OCI-M2 (cell line): ENCODE measurements around the gene SMIM3.

Experiments
- DNase-seq: peaks from one replicate; lab custom pipeline; 2025; ENCODE audit not compliant: unreplicated experiment; lab: John Stamatoyannopoulos, UW

SMIM3 gene

GRCh38 chr5:150765011-150765798, 13.4 kb upstream of the SMIM3 start:
- no peak for DNase-seq

DNA sequence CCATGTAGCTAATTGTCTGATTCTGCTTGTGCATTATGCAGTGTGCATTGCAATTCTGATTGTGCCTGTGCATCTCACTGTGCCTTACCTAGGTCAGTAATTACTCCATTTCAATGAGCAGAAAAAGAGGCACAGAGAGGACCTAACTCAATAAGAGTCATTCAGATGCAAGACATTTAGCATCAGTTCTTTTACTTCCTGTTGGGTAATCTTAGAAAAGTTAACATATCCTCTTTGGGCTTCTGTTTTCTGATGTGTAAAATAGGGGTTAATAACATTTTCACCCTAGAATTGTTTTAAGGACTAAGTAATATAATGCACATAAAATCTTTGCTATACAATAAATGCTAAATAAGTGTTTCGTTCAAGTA, 12.8 kb upstream of the SMIM3 start:
- no peak for DNase-seq

GRCh38 chr5:150766251-150766650, 12.3 kb upstream of the SMIM3 start:
- no peak for DNase-seq

- DNase-seq, result no peak
These were observed 7.3 kb upstream of the SMIM3 start for GRCh38 chr5:150771034-150771795.

DNA sequence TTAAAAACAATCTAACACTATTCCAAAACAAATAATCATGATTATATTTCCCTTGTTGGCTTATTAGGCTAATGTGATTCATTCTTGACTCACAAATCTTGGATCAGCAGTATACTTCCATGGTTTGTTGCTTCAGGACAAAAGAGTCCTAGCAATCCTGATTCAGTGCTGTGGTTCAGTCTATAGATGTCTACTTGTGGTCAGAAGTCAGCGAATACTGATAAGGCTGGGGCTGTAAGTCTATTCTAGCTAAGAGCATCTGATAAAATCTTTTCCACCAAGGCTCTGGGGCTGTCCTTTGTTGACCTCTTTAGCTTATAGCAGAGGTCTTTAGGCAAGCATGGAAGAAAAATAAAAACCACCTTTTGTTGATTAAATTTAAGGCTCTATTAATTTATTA, 4.4 kb upstream of the SMIM3 start:
- DNase-seq, result no peak

DNA sequence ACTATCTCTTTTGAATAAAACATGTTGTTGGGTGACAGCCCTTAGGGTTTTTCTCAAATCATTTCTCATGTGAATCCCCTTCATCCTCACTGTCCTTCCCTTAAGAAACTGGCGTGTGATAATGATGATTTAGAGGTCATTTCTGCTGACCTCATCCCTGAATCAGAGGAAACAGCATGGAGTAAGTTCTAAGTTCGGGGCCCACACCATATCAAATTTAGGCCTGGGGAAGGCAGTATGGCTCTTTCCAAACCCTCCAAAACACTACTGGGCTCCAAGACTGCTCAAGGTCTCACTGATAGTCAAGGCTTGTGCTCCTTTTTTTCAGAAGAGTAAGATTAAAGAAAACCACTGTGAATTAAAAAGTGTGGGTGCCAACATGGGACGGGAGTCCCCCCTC, 872 bp upstream of the SMIM3 start:
- no peak for DNase-seq

DNA sequence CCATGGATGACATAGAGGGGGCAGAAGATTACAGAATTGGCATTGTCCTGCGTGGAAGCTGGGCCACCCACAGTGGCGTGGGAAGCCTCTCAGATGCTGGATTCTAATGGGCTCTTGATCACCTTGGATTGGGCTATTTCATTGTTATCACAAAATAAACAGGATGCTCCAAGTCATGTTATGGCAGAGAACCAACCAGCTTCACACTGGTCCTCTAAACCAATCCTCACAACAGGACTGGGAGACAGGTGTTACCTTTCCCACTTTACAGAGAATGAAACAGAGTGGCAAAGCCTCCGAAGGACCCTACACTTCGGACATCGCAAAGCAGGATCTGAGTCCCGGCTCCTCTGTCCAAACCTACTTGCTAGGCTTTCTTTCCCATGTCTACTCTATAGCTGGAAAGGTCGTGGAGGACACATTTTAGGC, 455 bp upstream of the SMIM3 start:
- DNase-seq, result no peak

GRCh38 chr5:150779397-150780186, 1.0 kb downstream of the SMIM3 start:
- no peak for DNase-seq

- DNase-seq, result no peak
These were observed 1.7 kb downstream of the SMIM3 start for GRCh38 chr5:150780187-150780692.

GRCh38 chr5:150780816-150781221, 2.3 kb downstream of the SMIM3 start:
- DNase-seq, result no peak

DNA sequence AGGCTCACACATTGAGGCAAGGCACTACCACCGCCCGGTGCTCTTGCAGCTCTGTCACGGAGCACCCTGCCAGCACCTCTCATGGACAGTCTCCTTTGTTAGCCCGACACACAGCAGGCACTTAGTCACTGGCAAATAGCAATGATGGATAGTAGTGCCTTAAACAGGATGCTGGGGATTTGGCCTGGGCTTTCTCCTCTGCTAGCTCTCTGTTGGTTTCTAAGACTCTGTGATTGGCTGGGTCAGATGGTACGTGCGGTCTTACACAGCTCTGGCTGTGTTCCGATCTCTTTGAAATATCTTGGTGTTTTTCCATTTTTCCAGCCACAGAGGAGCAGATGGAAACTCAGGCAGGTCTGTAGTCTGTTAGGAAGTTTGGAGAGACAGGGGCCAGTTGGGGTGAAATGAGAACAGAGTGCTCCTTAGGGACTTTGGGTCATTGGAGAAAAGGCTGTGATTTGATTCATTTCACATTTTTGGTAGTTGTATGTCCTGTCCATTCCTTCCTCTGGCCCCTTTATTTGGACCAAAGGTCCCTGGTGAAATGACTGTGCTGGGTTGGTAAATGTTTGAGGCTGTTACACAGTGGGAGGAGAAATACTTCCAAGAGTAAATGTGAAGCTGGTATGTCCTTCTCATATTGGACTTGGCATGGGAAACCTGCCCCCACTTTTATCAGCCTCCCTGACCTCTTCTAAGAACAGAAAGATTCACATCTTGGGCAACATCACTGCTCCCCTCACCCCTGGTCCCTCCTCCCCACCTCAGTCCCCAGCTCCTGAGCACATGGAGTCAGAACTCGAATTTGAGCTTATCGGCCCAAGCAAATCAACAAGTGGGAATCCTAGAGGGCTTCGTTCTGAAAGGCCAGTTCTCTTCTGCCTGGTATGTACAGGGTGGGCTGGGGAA, 3.4 kb downstream of the SMIM3 start:
- DNase-seq, result no peak

- no peak for DNase-seq
These were observed 4.3 kb downstream of the SMIM3 start for GRCh38 chr5:150782850-150783249.

GRCh38 chr5:150783422-150783928, 4.9 kb downstream of the SMIM3 start:
- no peak for DNase-seq

DNA sequence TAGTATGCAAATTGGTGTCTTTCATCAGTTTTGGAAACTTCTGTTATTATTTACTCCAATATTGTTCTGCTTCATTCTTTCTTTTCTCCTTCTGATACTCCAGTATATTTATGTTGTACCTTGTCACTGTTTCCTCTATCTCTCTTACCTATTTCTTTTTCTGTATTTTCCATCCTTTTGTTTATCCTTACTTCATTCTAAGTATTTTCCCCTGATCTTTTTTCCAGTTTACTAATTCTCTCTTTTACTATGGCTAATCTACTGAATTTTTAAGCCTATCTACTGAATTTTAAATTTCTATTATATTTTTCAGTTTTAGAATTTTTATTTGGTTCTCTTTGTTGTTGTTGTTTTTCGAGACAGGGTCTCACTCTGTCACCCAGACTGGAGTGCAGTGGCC, 7.4 kb downstream of the SMIM3 start:
- no peak for DNase-seq

- DNase-seq, result no peak
These were observed 8.3 kb downstream of the SMIM3 start for GRCh38 chr5:150786876-150787275.

GRCh38 chr5:150787656-150788055, 9.1 kb downstream of the SMIM3 start:
- no peak for DNase-seq

DNA sequence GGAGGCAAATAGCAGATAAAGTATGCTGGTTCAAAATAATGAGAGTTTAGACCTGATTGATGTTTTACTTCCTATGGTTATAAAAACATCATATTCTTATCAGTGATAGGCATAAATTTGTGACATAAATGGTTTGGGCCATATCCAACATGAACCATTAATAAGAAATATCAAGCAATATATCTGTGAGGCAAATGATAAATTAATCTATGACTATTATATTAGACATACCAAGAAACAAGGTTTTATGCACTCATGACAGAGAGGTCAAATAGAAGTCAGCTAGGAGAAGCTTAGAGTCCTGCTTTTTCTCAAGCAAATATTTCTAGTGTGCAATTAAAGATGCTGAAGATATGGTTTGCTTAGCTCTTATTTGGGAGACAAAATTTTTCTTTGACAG, 10.4 kb downstream of the SMIM3 start:
- no peak for DNase-seq

DNA sequence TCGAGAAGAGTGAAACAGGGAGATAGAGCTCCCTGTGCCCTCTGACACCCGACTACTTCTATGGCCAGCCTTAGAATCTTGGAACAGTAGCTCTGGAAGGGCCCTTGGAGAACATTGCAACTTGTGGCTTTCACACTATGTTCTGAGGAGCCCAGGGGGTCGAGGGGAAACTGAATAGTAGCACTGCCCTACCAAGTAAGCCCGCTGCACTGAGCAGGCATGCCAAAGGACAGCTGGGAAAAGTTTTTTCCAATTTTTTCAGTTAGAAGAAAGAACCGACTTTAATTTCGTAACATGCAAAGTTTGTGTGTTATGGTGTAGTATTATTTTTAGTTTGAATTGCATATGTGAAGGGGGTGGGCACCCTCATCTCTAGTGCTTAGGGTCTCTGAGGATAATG, 10.9 kb downstream of the SMIM3 start:
- no peak for DNase-seq

DNA sequence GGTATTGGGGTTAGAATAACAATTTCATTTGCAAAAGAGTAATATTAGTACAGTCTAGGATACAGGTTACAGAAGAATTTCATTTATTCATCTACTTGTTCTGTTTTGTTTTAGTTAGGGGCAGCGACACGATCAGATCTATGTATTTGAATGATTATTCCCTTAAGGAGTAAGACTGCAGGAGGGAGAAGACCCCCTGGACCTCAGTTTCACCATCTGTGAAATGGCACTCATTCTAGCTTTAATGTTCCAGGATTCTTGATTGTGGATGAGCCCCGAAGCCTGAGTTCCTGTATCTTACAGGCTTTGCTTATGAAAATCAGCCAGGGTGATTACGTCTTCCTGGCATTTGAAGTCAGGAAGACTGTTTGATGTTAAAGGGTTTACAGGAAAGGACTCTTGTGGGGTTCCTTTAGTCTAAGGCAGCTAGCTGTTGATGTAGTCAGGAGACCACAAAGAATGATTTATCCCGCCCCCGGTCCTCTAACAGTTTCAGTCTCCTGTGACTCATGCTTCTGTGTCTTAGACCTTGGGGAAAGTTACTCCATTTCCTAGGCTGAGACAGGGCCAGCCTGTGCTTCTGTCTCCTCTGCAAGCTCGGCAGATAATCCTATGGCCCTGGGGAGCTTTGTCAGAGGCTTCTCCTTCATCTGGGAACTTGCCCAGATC, 11.5 kb downstream of the SMIM3 start:
- DNase-seq, result no peak

GRCh38 chr5:150791536-150791935, 13.0 kb downstream of the SMIM3 start:
- DNase-seq, result no peak
